A549 (cell line): ENCODE results near the gene NUAK2.

Experiments used
- BHLHE40 ChIP-seq: IDR thresholded peaks from 2 replicates; pipeline ENCODE4 v1.6.1; 2012; ENCODE audit warnings: low read depth, low read length, inconsistent platforms
- CTCF ChIP-seq: fragments of >200 bp; sonication (Bioruptor Twin); formaldehyde crosslinking; IDR thresholded peaks from 3 replicates; pipeline ENCODE4 v1.5.1; 2016
- EP300 ChIP-seq, 2 experiments: fragments of >200 bp; sonication (Bioruptor Twin); formaldehyde crosslinking; IDR thresholded peaks; 2 replicates in 1 of 2; 3 replicates in 1 of 2; pipeline ENCODE4 v1.6.1; 2016 to 2017
- HDAC2 ChIP-seq: fragments of 200-600 bp; sonication (generic); IDR thresholded peaks from 2 replicates; pipeline ENCODE4 v1.6.1; 2016
- MAFK ChIP-seq: fragments of 450-650 bp; IDR thresholded peaks from 2 replicates; pipeline ENCODE4 v1.6.1; 2014; ENCODE audit not compliant: partially characterized antibody
- MAX ChIP-seq: IDR thresholded peaks from 2 replicates; pipeline ENCODE4 v1.6.1; 2012
- PHF8 ChIP-seq: fragments of 200-600 bp; sonication (generic); IDR thresholded peaks from 2 replicates; pipeline ENCODE4 v1.6.1; 2016; ENCODE audit warnings: low read depth, mild to moderate bottlenecking, antibody characterized with exemption, moderate library complexity, borderline replicate concordance
- POLR2A ChIP-seq: IDR thresholded peaks from 2 replicates; pipeline ENCODE4 v1.6.1; 2012; ENCODE audit warnings: mild to moderate bottlenecking, low read length
- REST ChIP-seq: fragments of 200-600 bp; sonication (generic); IDR thresholded peaks from 2 replicates; pipeline ENCODE4 v1.6.1; 2016; ENCODE audit warnings: antibody characterized with exemption, mild to moderate bottlenecking, moderate library complexity
- SREBF2 ChIP-seq: fragments of 450-650 bp; IDR thresholded peaks from 2 replicates; pipeline ENCODE4 v1.6.1; 2014; ENCODE audit warnings: mild to moderate bottlenecking, moderate library complexity

GRCh38 chr1:205315008-205315618 is 6.4 kb downstream of the NUAK2 start:
- TF ChIP-seq POLR2A (no peak), BHLHE40 (no peak), CTCF (no peak), HDAC2 (no peak), MAX (no peak), EP300 (IDR thresholded peaks at IDR 0.05) (no peak), REST (no peak), MAFK (no peak), PHF8 (no peak), SREBF2 (no peak)
